ENCODE measurements around the gene RBM19.

Gene RBM19

DNA sequence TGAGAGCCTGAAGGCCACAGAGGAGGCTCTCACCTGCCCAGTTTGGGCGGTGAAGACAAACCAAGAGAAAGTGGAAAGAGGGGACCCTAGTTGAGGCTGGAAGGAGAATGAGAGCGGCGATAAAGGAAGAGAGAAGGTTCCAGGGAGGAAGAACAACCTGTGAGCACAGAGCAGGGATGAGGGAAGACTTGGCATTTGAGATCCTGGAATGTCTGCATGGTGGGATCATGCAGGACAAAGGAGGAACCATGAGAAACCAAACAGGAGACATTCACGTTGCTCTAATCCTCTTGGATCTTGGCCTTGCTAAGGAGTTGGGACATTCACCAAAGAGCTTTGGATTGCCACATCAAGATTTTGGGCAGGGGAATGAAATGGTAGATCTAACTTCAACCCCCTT, 22.9 kb upstream of the RBM19 start:
- DNase-seq, result no peak

DNA sequence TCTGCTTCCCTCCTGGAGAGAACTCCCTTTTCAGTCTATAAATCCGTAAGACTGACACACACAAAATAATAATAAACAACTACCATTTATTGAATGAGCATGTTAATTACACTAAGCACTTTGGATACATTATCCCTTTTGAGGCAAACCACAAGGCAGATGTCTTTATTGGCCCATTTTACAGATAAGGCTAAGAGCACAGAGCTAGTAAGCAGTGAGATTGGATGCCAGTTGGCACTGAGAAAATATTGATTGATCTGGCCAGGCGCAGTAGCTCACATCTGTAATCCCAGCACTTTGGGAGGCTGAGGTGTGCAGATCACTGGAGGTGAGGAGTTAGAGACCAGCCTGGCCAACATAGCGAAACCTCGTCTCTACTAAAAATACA, 21.9 kb upstream of the RBM19 start:
- DNase-seq, result no peak

- DNase-seq, result no peak
Measured at GRCh38 chr12:113987261-113988063, 21.3 kb upstream of the RBM19 start.

DNA sequence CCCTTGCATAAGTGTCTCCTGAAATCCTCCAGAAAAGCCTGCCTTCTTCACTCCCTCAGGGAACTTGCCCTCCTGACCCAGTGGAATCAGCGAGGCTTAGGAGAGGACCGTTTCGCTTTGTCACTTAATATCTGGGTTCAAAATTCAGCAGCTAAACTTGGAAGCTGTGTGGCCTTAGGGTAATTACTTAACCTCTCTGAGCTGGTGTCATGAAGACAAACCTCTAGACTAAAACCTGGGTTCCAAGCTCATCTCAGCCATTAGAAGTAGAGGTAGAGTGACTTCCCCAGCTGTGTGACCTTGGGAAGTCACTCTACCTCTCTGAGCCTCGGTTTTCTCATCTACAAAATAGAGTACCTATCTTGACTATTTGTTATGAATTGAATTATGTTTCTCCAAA, 18.3 kb upstream of the RBM19 start:
- DNase-seq, result no peak

DNA sequence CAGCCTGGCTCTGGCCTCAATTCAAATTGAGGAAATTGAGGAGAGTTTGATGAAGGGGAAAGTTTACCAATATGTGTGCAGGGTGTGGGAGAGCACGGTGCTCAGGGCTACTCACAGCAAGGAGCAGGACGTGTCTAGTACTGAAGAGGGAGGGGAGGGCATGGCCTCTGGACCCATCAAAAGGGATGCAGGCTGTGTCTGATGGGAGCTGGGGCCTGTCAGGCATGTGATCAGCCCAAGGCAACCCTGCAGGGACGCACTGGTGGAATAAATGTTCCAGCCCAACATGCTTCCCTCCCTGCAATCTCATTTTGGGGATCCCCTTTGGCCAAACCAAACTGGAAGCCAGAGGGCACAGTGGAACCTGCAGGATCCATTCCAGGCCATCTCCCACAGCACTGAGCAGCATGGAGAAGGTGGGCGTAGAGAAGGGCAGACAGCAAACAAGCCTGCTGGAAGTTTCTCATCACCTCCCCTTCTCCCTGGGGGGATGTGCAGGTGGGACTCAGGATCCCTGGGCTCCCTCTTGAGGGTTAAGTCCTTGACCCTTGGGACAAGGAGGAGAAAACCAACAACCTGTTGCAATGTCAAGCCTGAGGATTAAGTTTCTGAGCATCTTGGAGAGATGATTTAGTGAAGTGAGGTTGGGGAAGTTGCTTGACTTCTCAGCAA, 17.8 kb upstream of the RBM19 start:
- DNase-seq, result no peak

GRCh38 chr12:113983265-113983664, 17.1 kb upstream of the RBM19 start:
- no peak for DNase-seq

DNA sequence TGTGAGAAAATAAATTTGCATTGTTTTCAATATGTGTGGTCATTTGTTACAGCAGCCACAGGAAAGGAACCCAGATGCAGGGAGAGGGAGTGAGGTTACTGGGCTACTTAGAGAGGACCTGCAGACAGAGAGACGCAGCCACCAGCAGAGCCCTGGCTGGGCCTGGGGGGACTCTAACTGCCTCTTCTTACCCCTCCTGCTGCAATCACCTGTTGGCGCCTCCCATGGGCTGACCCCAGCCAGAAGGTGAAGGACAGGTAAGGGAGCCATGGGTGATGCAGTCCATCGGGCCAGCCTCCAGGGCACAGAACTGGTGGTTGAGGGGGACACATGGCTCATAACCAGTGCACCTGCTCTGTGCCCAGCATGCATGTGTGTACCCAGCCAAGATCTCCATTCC, 15.8 kb upstream of the RBM19 start:
- DNase-seq, result no peak

DNA sequence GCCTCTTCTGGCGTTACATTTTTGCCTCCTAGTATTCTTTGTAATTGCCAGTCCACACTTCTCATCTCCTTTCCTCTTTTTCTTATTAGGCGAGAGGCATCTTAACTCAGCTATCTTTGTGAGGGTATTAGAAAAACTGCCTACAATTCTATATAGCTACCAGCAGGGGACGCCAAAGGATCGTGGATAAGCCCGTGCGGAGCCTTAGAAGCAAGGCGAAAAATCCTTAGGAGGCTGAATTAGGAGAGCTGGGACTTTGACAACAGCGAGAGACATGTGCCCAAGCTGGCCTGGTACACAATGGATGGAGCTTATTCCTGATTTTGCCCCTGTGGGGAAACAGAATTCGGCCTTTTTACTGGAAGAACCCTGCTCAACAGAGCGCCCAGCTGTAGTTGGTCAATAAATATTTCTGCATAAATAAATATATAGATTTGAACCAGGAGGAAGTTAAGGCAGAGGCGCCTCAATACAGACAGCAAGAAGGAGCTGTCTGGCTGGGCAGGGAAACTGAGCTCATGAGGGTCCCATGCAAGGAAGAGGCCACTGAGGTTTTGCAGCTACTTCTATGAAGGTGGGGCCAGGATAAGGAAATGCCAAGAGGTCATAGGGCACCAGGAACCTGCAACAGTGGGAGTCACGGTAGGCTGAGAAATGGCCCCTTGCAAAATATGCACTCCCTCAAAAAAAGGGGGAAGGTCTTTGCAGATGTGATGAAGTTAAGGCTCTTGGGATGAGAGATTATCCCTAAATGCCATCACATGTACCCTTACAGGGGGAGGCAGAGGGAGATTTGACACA, 14.6 kb upstream of the RBM19 start:
- DNase-seq, result peak; percentile 81

DNA sequence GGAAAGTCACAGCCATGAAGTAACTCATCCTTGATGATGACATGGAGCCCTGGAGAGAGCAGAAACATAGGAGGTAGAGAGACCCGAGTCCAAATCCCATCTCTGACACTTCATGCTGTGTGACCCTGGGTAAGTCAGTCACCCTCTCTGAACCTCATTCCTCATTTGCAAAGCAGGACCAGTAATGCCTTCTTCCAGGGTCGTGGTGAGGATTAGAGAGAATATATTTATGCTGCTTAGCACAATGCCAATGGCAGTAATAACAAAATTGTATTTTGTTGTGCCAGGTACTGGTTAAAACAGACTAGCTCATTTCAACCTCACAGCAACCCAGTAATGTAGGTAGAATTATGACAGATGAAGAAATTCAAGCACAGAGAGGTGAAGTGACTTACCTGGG, 13.9 kb upstream of the RBM19 start:
- DNase-seq, result no peak

- no peak for DNase-seq
Measured at GRCh38 chr12:113978080-113978479, 12.0 kb upstream of the RBM19 start.

- no peak for DNase-seq
Measured at GRCh38 chr12:113974006-113974405, 7.9 kb upstream of the RBM19 start.

DNA sequence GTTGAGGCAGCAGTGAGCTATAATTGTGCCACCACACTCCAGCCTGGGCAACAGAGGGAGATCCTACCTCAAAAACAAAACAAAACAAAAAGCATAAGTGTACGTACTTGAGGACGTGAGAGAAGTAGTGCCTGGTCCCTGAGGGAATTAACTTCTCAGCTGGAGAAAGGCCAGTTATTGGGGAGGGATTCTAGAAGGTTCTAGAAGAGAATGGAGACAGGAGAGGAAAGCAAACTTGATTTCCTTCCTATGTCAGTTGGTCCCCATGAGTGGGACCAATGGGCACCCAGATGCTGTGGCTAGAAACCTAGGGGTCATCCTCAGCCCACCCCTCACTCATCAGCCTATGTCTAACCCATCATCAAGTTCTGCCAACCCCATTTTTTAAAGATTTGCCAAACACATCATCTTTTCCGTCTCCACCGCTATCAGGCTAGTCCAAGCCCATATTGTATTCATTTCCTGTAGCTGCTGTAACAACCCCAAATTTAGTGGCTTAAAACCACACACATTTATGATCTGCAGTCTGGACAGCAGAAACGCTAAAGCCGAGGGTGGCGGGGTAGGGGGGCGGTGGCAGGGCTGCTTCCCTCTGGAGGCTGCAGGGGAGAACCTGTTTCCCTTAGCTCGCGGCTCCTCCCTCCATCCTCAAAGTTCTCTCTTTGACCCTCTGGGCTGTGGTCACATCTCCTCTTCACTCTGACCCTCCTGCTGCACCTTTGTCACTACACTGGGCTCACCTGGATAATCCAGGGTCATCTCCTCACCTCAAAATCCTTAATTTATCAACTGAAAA, 7.2 kb upstream of the RBM19 start:
- no peak for DNase-seq

DNA sequence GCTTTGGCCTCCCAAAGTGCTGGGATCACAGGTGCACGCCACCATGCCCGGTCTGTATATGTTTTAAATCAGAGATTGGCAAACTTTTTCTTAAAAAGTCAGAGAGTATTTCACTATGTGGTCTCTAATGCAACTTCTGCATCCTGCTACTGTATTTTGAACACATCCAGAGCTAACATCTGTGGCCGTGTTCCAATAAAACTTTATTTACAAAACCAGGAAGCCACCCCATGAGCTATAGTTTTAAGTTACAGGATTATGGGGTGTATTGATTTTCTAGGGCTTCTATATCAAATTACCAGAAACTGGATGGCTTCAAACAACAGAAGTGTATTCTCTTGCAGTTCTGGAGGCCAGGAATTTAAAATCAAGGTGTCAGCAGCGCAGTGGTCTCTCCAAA, 5.3 kb upstream of the RBM19 start:
- DNase-seq, result no peak

- no peak for DNase-seq
Measured at GRCh38 chr12:113970211-113970610, 4.1 kb upstream of the RBM19 start.

GRCh38 chr12:113967368-113967767, 1.2 kb upstream of the RBM19 start:
- DNase-seq, result no peak

GRCh38 chr12:113962733-113963132, 3.4 kb downstream of the RBM19 start:
- DNase-seq, result no peak

GRCh38 chr12:113961921-113962710, 4.0 kb downstream of the RBM19 start:
- no peak for DNase-seq

DNA sequence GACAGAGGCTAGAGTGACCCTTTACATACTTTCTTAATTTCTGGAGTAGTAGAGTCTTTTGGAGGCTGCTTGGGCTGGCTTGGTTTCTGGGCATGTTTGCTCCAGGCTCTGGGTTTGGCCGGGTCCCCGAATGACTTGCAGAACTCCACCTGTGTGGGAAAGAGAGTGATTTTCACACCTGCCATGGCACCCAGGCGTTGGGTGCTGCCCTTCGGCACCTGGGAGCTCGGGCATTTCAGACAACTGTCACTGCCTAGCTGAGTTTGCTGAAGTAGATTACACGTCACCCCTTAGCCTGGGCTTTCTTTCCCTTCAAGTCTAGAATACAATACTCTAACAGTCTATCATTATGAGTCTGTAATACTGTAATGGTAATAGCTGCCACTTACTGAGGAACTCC, 6.1 kb downstream of the RBM19 start:
- no peak for DNase-seq

GRCh38 chr12:113959096-113959495, 7.0 kb downstream of the RBM19 start:
- DNase-seq, result no peak

GRCh38 chr12:113958108-113958507, 8.0 kb downstream of the RBM19 start:
- no peak for DNase-seq

DNA sequence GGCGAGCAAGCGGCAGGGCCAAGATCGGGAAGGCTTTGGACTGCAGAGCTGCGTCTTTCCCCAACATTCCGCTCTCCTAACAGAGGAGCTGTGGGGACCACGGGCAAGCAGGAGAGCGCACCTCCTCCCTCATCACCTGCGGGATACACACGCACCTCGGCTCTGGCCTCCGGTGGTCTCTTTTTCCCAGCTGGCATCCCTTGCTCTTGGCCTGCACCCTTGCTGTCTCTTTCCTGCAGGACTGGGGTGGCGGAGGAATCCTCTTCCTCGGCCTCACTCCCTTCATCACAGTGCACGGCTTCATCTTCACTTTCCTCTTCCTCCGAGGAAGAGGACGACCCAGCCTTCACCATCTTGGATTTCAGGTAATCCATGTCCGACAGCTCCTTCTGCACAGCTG, 8.5 kb downstream of the RBM19 start:
- DNase-seq, result no peak

All from NCI-H2107 (cell line).